T follicular helper cell (primary cell): Measurements from ENCODE around the gene TRAF3.
"Not testable (repeated sequence)": the region's sequence is repeated elsewhere in the genome, so short reads cannot be mapped to it uniquely, and the experiment has no call there.

Source experiments
- DNase-seq: peaks from one replicate; pipeline ENCODE4 v3.0.0-alpha.2; 2020; ENCODE audit warnings: low read depth

TRAF3 gene

DNA sequence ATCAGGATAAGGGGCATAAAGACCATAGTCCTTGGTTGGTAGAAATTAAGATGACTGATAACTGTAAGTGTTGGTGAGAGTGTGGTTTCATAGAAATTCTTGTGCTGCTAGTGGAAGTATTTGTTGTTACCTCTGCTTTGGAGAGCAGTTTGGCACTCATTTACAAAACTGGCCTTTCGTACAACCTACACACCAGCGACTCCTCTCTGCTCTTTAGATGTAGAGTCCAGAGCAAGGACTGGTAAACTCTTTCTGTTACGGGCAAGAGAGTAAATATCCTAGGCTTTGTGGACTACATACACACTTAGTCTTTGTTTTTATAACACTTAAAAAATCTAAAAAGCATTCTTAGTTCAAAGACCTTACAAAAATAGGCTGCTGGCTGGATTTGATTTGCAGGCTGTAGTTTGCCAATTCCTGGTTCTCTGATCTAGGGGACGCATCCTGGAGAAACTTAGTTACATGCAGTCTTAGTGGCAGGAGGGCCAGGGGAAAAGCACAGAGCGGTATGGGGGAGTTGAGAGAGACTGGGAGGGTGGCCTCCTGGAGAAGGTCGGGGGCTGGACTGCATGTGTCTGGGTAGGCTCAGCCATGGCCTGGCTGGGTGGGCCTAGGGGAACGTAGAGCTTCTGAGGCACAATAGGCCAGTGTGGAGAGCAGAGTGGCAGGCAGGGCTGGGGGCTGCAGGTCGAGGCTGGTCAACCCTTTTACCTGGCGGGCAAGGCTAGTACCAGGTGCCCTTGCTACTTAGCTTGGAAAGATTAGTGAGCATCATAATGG is 89.9 kb downstream of the TRAF3 start:
- no peak for DNase-seq

DNA sequence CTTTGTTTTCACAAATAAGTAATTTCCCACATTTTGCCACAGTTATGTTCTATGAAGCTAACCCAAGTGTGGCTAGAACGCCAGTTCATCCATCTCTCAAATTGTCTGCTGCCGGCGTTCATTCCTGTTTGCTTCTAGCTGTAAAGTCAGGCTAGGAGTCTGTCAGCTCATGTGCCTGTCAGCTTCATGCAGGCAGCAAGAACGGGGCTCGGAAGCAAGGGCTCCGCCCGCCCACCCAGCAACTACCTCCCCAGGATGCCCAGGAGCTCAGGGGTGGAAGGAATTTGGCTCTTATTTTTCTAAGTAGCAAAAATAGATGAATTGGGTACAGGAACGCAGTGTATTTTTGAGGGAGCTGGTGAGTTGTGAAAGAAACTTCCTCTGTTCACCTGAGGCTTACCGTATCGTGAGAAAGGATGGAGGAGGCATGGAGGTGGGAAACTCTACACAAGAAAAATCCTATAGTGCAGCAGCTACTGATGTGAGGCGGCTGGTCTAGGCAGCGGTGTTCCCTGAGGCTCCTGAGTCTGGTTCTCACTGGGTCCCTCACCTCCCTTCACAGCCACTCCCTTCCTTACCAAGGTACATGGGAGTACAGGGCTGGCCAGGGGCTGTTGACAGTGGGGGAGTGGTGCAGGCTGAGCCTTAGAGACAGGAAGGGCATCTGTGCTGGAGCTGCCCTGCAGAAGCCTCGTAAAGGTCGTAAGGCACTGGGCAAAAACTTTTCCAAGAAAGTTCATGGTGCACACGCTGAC is 90.8 kb downstream of the TRAF3 start:
- DNase-seq: no peak

DNA sequence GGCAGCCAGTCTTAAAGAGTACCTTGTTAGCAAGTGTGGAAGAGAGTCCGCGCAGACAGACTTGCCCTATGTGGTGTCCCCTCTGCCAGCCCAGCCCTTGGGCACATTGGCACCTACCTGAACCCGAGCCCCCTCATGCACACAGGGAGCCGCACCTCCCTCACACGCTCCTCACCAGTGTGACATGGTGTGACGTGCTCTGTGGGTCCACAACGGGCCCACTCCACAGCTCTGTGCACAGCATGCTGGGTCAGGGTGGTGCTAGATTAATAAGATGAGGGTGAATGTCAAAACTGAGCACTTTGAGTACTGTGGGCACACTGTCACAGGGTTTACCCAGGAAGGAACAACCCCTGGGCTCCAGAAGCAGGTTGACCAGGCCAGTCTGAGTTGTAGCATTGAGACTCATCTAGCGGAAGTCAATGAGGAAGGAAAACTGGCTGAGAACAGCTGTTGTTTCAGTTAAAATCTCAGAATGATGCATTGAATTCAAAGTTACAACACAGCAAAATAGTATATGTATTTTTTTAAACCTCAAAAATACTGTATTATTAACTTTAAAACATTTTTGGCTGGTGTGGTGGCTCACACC is 91.8 kb downstream of the TRAF3 start:
- no peak for DNase-seq

DNA sequence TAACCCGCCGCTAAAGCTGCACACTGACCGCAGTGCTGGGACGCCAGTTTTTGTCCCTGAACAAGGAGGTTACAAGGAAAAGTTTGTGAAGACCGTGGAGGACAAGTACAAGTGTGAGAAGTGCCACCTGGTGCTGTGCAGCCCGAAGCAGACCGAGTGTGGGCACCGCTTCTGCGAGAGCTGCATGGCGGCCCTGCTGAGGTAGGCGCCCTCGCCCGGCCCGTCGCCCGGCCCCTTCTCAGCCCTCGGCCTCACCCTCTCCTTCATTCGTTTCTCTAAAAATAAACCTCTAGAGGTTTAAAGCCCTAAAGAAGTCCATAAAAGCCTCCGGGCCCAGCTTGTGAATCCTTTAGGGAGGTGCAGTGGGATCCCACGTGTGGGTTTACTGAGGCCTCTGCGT is 93.0 kb downstream of the TRAF3 start:
- no peak for DNase-seq

DNA sequence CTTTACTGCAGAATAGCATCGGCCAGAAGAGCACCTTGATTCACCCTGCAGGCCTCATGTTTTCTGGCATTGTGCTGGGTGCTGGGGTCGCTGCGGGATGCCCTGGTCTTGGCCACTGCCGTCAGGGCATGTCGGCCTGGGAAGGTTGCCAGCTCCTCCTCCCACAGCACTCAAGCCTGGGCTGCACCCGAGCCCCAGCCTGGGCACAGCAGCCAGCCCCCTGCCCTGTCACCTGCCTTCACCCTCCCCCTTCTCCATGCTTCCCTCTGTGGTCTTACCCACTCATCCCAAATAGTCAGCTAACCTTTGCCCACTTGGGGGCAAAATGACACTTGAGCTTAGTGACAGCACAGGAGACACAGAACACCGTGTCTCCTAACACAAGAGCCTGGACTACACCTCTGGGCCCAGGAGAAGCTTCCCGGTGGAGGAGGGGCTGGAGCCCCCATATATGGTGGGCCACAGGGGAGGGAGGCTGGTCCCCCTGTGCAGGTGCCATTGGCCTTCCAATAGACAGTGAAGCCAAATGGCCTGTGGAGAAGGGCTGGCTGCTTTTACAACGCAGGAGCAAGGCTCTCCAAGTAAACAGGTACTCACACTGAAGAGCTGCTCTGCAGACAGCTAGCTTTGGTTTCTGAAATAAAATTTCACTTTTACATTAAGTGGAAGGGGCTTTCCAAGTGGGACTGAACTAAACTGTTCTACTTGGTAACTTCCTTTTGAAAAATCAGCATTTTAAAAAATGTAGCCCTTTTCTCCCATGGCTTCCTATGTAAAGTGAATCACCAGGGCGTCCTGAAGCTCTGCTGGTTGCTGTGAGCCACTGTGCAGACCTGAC is 94.0 kb downstream of the TRAF3 start:
- DNase-seq: no peak

DNA sequence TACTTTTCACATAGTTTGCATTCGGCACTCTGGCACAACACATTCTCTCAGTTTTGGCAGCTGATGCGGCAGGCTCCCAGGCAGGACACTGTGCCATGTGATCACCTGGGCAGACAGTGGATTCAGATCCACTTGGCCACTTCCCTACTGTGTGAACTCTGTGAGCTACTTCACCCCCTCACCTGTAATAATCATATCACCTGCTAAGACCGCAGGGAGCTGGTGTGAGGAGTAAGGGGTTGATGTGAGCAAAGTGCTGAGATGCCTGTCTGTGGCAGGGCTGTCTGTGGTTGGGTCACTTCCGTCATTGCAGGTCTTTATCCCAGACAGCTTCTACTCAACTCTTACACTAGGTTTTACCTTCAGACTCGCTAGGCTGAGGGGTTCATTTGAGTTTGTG is 94.8 kb downstream of the TRAF3 start:
- no peak for DNase-seq

DNA sequence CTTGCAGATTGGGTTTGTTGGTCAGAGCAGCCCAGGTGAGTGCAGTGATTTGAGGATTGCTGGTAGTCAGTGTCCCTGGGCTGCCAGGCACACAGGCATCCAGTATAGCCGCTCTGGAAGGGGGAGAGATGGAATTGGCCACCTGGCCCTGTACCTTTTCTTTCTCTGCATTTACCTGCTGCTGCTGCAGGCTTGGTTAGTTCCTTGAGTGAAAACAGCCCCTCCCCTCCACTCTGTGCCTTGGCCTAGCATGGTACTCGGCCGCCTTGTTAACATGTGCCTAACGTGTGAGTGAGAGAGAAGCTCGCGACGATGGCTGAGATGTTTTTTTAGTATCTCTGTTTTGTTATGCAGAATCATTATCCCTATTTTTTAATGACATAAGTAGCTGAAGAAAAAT is 95.9 kb downstream of the TRAF3 start:
- DNase-seq: no peak

DNA sequence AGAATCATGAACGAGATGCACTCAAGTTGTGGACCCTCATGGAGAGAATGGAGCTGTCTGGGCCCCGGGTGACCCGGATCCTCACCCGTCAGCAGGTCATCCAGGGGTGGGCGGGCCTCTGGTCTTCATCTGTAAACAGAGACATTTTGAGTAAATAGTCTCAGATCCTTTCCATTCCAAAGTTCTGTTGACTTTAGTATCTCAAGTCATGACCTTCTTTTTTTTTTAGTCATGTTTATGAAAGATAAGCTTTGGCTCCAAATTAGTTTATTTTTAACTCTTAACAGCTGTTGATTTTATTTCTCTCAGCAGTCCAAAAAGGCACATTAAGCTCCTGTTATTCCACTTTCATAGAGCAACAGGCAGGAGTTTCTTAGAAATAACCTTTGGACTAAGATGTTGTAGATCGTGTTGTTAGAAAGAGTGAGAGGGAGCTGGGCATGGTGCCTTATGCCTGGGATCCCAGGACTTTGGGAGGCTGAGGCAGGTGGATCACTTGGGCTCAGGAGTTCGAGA is 96.4 kb downstream of the TRAF3 start:
- DNase-seq: no peak

DNA sequence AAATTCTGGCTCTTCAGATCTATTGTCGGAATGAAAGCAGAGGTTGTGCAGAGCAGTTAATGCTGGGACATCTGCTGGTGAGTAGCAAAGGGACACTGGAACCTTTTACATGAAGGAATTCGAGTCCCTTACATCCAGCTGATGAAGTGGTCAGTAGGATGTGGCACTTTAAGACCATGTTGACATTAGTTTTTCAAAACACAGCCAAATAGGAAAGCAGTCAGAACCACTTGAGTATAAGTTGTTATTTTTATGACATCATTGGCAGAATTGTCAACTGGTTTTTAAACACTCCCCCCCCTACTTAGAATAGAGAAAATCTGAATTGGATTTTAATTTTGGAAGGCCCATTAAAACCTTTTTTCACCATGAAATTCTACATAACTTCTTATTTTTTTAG is 98.4 kb downstream of the TRAF3 start:
- DNase-seq: no peak

DNA sequence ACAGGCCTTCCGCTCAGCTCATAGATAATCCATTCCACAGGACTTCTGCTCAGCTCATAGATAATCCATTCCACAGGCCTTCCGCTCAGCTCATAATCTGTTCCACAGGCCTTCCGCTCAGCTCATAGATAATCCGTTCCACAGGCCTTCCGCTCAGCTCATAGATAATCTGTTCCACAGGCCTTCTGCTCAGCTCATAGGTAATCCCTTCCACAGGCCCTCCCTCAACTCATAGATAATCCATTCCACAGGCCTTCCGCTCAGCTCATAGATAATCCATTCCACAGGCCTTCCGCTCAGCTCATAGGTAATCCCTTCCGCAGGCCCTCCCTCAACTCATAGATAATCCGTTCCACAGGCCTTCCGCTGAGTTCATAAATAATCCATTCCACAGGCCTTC is 100.3 kb downstream of the TRAF3 start:
- DNase-seq: not testable (repeated sequence)

DNA sequence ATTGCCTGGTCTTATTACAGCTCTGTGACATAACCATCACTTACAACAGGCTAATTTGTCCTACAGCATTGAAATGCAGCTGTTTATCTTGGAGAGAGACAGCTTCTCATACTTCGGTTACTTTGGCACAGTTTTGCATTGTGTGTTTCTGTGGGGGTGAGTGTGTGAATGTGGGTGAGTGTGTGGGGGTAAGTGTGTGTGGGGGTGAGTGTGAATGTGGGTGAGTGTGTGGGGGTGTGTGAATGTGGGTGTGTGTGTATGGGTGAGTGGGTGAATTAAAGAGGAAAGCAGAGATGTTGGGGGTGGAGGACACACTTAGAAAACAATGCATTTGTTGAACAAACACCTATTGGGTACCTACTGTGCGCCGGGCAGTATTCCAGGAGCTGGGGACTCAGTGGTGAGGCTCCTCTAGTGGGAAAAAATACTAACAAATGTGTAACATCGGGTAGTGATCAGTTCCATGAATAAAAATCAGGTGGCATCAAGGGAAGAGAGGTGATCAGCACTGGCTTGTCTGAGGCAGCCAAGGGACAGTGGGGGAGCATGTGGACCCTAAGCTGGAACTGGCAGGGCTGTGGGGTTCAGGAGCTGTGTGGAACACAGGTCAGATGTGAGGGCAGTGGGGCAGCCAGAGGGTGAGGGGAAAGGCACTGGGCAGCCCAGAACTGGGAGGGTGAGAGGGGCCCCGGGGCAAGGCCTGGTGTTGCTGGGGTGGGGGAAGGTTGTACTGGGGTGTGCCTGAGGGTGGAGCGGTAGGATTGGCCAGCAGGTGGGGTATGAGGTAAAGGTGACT is 101.1 kb downstream of the TRAF3 start:
- no peak for DNase-seq

DNA sequence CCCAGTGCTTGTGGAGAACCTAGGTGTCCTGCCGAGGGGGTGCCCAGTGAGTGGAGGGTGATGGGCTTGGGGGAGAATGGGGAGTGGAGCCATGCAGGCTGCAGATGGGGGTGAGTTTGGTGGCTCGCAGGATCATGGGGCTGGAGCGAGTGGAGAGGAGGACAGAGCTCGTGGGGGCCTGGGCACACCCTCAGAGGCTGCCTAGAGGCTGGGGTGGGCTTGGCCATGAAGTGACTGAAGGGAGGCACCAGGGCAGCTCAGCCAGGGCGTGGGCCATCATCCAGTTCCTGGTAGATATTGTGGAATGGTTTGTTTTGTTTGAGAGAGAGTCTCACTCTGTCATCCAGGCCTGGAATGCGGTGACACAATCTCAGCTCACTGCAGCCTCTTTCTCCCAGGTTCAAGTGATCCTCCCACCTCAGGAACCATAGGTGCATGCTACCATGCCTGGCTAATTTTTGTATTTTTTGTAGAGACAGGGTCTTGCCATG is 101.8 kb downstream of the TRAF3 start:
- no peak for DNase-seq

DNA sequence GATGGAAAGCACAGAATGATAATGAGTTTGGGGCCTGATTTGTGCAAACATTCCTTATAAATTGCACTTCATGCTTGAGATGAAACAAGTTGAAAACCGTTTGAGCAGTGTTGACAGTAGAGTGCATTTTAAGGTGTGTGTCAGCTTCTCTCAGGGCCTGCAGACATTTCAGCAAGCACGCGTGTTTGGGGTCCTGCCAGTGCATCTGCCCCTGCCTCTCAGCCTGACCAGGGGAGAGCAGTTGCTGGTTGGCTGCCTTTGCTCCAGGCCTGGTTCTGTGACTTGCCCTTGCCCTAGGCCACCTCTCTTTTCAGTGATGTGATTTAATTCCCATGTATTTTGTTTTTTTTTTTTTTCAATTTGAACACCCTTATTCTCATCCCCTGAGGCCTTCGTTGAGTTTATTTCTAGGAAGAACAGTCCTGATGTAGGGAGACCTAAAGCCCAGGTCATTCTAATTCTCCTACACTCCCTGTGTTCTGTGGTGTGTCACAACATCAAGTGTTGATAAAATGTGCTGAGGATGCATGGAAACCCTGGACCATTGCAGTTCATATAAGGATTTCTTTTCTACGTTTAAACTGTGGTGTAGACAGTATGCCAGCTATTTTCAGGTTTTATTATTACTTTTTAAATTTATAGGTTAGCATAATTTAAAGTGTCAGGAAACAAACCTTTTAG is 105.1 kb downstream of the TRAF3 start:
- no peak for DNase-seq

DNA sequence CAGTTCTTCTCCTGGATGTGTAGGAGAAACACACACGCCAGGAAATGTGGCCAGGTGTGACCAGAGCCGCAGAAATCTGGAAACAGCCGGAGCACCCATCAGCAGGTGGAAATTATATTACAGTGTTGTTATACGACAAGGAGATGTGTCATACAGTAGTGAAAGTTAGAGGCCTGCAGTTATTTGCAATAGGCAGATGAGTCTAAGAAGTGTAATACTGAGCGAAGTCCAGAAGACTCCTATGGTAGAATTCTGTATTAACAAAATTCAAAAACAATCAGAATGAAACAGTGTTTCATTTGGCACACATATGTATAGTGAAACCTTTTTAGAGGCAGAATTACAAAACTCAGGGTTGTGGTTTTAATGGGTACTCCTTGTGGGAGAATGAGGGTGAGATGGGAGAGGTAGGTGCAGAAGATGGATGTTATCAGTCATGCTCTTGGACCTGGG is 105.9 kb downstream of the TRAF3 start:
- DNase-seq: no peak

DNA sequence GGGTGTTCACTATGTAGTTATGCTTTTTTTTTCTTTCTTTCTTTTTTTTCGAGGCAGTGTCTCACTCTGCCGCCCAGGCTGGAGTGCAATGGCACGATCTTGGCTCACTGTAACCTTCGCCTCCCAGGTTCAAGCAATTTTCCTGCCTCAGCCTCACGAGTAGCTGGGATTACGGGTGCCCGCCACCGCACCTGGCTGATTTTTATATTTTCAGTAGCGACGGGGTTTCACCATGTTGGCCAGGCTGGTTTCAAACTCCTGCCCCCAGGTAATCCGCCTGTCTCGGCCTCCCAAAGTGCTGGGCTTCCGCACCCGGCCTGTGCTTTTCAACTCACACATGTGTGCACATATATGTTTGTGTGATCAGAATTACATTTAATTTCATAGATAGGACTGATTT is 106.3 kb downstream of the TRAF3 start:
- no peak for DNase-seq

DNA sequence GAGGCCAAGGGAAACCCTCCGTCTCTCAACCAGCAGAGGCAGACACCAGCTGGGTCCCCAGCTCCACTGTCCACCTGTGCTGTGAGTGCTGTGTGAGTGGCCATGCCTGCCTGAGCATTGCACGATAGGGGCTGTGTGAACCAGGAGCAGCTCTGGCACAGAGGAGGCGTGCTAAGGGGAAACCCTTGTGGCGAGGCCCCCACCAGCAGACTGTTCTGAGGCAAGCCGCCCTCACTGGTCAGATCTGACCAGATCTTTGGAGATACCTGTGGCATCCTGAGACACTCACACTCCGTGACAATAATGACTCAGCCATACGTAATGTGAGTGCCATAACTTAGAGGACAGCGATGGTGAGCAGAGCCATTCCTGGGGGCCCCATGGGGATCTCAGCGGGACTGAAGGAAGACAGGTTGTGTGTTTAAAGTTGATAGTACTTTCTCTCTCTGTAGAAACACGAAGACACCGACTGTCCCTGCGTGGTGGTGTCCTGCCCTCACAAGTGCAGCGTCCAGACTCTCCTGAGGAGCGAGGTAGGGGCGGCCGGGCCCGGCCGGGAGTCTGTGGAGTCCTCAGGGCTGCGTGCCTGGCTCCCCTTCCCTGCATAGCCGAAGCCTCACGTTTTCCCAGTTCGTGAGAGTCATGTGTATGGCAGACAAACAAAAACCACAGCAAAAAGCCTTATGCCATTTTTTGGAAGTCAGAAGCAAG is 108.6 kb downstream of the TRAF3 start:
- DNase-seq: no peak

DNA sequence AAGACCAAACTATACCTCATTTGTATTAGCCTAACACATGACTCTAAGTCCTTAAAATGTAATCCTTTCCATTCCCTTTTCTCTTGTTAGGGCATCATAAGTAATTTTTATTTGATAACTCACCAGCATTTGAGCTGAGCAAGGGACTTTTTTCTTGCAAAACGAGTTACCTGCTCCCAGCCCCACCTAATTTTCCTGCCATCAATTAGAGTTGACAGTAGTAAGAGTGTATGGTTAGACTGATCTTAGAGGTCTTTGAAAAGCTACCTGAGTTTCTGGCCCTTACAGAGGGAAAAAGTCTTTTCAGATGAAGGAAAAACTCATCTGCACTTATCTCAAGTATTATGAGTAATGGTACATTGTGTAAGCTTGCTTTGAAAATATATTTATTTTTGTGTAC is 111.5 kb downstream of the TRAF3 start:
- DNase-seq: no peak

DNA sequence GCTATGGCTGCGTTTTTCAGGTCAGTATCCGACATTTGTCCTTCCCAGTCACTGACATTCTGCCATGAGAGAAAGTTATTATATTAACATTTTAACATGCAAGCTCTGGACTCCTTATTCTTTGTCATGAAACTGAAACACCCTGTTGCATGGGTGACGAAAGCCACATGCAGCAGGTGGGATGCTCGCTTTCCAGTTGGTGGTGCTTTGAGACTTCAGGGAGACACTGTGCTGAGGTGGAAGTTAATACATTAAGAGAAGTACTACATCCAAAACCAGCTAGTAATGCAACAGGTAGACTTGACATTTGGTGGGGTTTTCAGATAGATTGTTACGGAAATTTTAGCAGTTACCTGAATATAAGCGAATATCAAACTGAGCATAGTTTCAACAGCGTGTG is 112.4 kb downstream of the TRAF3 start:
- DNase-seq: no peak

DNA sequence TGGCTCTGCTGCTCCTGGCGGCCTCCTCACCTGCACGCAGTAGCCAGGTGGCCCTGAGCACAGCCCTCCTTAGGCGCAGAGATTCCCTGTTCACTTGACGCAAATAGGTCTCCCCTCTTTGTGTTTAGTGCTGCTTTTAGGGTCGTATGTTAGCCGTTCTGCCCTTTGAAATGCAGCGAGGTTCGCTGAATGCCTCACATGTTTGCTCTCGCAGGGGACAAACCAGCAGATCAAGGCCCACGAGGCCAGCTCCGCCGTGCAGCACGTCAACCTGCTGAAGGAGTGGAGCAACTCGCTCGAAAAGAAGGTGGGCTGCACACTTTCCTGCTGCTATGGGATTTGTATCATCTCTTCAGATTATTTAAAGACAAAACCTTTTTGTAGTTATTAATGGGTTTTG is 113.9 kb downstream of the TRAF3 start:
- no peak for DNase-seq

DNA sequence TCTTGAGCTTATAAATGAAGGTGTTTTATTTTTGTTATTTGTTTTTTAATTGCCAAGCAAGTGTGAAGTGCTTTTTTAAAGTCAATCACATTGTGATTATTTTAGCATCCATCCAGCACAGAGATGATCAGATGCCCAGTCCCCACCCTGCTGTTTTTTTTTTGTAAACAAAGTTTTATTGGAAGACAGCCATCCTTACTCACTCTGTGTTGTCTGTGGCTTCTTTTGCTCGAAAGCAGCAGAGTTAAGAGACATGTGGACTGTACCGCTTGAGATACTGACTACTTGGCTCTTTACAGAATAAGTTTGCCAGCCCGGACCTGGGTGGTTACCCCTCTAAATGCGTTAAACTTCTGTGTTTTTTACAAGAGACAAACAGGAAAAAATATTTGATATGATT is 114.3 kb downstream of the TRAF3 start:
- no peak for DNase-seq
